HG03095 (cell line): ENCODE results near the gene UBR3.
"Not testable (repeated sequence)": the region's sequence is repeated elsewhere in the genome, so short reads cannot be mapped to it uniquely, and the experiment has no call there.

Experiments
- ATAC-seq: cut with Tn5 transposase; IDR thresholded peaks from one replicate; pipeline ENCODE4 v1.9.1; 2021; ENCODE audit warnings: moderate library complexity; ENCODE audit not compliant: unreplicated experiment

The UBR3 gene

DNA sequence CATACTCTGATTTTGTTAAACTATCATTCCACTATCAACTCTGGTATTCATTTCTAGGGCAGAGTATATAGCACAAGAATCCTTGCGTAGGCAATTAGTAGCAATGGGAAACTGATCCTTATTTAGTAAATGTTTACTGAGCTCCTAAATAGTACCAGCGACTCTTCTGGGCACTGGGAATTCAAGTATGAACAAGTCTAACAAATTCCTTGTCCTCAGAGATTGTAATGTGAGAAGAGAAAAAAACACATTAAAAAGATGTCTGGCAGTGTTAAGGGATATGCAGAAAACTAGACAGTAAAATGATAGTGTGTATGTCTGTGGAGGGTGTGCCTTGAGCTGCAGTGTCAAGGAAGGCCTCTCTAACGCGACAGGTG, 3.3 kb upstream of the UBR3 start:
- ATAC-seq: no peak

DNA sequence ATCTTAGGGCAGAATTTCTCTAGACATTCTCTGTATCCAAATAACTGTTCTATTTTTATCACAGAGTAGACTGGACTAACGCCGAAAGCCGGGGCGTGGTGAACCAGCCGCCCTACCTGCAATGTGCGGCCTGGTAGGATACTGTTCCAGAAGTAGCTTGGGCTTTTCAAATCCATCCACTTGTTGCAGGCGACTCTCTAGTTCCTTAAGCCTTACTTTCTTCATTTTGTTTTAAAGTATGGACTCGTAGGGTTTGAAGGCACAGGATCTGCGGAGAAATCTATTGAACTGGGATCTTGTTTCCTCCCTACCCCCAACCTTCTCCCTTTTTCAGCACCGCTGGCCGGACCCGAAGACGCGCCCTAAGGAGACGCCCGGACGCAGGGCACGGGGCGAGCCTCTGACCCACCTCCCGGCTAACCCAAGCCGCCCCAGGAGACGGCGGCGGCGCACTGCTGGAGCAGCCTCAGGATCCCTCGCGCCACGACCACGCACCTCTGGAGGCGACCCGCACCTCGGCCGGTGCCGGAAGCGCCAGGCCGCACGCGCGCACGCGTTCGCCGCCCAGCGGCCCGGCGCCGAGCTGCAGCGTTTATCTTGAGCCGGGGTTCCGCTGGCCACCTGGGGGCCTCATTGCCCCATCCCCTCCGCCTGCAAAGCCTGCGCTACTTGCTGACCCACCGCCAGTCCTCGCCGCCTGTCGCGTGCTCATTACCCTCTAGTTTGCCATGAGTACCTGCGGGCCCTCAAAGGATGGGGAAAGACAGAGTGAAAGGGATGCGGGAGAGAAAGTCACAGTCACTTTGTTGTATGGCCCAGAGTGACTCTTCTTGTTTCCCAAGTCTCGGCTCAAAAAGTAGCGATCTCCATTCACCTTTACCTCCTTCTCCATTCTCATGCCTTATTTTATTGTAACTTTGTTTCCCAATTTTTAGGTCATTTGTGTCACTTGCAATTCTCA, 2.6 kb upstream of the UBR3 start, which contains the start of gene METTL5:
METTL5 (minus strand) TSS at position 533 of the 961 bp plus-strand sequence; CDS start at position 225, 308 bp downstream.
- peak; percentile 61 for ATAC-seq

GRCh38 chr2:169828141-169828811, 1.0 kb downstream of the UBR3 start:
- peak; percentile 29 for ATAC-seq

DNA sequence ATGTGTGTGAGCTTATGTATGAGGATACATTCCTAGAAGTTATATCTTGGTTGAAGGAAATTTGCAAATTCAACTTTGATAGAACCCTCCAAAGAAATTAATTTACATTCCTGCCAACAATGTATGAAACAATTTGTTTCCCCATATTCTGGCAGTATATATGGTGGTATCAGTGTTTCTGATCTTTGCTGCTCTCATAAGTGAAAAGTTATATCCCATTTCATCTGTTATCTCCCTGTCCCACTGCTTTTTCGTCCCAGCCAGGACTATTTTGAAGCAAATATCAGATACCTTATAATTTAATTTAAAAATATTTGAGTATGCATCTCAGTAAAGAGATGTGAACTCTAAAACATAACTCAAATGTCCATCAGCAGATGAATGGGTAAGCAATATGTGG, 7.1 kb downstream of the UBR3 start:
- no peak for ATAC-seq

DNA sequence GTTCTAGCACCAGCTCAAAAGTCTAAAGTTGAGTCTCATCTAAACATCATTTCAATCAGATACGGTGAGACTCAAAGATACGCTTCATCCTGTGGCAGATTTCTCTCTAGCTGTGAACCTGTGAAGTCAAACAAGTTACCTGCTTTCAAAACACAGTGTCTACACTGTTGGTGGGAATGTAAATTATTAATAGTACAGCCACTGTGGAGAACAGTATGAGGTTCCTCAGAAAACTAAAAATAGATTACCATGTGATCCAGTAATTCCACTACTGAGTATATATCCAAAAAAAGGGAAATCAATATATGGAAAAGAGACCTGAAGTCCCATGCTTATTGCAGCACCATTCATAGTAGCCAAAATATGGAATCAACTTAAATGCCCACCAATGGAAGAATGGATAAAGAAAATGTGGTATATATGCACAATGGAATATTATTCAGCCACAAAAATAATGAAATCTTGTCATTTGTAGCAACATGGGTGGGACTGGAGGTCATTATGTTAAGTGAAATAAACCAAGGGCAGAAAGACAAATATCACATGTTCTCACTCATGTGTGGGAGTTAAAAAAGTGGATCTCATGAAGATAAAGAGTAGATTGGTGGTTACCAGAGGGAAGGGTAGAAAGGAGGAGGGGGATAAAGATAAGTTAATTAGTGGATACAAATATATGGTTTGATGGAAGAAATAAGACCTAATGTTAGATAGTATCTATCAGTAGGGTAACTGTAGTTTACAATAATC, 11.7 kb downstream of the UBR3 start:
- no peak for ATAC-seq

DNA sequence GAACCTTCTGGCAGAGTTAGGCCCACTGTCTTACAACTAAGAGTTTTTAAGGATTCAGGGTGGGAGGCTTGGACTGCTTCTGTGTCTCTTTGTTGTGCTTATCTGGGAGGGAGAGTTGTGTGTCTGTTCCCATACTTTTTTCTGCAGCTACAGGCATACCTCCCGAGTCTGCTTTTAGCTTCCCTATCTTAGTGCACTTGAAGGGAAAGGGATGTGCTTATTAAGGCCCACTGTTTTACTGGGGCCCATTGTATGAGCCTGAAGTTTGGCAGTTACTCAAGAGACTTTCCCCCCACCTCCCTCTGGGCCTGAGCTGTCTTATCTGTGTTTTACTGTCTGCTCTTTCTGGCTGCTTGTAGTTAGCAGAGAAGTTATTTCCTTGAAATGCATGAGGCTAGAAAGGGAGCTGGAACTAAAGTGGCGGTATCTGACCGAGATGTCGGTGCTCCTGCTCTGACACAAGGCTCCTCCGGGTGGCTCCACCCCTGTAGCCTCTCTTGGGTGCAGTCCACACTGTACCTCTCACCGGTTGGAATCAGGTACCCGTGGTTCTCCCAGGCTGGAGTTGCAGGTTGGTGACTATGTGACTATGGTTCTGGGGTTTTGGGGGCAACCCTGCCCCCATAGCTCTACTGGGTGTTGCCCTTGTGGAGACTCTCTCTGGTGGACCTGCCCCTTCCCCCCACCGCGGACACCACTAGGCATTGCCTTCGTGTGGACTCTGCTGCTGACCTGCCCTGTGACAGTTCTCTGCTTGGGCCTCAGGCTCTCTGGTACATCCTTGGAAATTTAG, 12.9 kb downstream of the UBR3 start:
- no peak for ATAC-seq

GRCh38 chr2:169840747-169841142, 13.5 kb downstream of the UBR3 start:
- no peak for ATAC-seq

DNA sequence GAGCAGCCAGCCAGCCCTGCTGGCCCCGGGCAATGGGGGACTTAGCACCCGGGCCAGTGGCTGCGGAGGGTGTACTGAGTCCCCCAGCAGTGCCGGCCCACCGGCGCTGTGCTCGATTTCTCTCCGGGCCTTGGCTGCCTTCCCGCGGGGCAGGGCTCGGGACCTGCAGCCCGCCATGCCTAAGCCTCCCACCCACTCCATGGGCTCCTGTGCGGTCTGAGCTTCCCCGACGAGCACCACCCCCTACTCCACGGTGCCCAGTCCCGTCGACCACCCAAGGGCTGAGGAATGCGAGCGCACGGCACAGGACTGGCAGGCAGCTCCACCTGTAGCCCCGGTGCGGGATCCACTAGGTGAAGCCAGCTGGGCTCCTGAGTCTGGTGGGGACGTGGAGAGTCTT, 14.4 kb downstream of the UBR3 start:
- not testable (repeated sequence) for ATAC-seq

GRCh38 chr2:169845016-169845415, 17.8 kb downstream of the UBR3 start:
- ATAC-seq: no peak

- not testable (repeated sequence) for ATAC-seq
Observed at GRCh38 chr2:169848959-169849693, 21.9 kb downstream of the UBR3 start.

DNA sequence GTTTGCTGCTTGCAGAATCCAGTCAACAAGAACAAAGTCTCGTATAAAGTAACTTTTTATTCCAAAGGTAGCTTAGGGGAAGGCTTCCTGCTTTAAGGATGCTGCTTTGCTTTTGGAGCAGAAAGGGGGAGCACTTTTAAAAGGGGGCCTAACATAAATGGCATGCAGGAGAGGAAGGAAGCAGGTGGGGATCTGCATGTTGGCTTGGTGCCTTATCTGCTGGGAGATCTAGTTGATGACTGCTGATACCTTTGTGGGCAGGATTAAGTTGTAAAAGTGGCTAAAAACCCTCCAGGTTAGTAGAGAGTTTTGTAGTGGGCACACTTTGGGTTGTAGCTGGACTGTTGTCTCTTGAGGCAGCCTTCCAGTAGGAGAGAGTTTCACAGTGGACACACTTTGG, 22.5 kb downstream of the UBR3 start:
- ATAC-seq: no peak

GRCh38 chr2:169853041-169853668, 25.9 kb downstream of the UBR3 start:
- no peak for ATAC-seq

DNA sequence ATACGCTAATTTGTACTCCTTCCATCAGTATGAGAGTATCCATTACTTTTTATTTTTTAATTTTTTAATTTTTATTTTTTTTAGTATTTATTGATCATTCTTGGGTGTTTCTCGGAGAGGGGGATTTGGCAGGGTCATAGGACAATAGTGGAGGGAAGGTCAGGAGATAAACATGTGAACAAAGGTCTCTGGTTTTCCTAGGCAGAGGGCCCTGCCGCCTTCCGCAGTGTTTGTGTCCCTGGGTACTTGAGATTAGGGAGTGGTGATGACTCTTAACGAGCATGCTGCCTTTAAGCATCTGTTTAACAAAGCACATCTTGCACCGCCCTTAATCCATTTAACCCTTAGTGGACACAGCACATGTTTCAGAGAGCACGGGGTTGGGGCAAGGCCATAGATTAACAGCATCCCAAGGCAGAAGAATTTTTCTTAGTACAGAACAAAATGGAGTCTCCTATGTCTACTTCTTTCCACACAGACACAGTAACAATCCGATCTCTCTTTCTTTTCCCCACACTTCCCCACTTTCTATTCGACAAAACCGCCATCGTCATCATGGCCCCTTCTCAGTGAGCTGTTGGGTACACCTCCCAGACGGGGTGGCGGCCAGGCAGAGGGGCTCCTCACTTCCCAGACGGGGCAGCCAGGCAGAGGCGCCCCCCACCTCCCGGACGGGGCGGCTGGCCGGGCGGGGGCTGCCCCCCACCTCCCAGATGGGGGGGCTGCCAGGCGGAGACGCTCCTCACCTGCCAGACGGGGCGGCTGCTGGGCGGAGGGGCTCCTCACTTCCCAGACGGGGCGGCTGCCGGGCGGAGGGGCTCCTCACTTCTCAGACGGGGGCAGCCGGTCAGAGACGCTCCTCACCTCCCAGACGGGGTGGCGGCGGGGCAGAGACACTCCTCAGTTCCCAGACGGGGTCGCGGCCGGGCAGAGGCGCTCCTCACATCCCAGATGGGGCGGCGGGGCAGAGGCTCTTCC, 28.3 kb downstream of the UBR3 start:
- not testable (repeated sequence) for ATAC-seq

DNA sequence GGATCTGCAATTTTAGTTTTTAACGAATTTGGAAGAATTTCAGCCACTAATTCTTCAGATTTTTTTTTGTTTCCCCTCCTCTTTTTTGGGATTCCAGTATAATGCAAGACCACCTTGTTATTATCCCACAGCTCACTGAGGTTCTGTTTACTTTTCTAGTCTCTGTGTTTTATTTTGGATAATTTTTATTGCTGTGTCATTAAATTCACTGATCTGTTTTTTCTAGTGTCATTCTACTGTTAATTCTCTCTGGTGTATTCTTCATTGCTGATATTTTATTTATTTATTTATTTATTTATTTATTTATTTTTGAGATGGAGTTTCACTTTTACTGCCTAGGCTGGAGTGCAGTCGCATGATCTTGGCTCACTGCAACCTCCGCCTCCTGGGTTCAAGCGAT, 32.2 kb downstream of the UBR3 start:
- no peak for ATAC-seq

GRCh38 chr2:169860149-169860548, 32.9 kb downstream of the UBR3 start:
- ATAC-seq: no peak

DNA sequence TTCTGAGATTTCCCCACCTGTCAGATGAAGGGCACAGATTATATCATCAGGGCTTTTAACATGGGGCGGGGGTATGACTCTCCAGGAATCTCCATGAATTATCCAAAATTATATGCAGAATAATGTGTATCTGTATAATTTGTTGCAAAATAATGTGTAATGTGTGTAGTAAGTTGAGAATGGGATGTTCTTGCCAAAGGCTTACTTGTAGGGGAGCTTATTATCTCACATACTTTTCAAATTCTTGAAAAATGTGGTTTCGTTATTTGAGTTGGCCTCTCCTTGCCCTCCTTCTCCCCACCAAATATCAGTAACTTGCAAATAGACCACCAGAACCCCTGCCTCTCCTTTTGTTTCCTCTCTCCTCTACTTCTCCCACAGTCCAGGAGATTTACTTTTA, 35.6 kb downstream of the UBR3 start:
- no peak for ATAC-seq

DNA sequence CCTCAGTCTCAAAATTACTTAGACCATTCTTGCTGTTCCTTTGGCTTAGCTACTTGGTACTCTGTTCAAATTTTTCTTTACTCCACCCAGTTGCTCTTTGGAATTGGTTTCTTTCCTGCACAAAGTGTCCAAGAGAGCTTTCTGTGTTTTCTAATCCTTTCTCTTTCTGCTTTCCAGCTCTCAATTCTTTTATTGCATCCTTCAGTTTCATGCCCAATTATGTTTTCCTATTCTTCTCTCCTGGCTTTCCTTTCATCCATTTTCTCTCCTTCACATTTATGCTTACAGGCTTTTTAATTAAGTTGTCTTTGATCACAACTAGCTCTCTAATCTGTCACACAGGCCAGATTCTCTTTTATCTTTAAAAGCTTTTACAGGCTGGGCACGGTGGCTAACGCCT, 38.2 kb downstream of the UBR3 start:
- ATAC-seq: no peak

GRCh38 chr2:169866230-169866629, 39.0 kb downstream of the UBR3 start:
- ATAC-seq: not testable (repeated sequence)
